Stomach (tissue), 19 donors: ENCODE measurements around the gene C20orf202. TPM values are rescaled to one million over a fixed set of nuclear protein-coding genes. Genes with fewer than 3 reads are reported as not detected.

Experiments
- DNase-seq, 2 donors: peaks; one replicate each; pipeline versions ENCODE4 v3.0.0 to v3.0.0-alpha.2; 2013 to 2019
- H3K27ac ChIP-seq, 5 donors: fragments of 200-600 bp in 4 of 5; sonication (generic) in 4 of 5; one replicate each; pipeline ENCODE4 v1.5.1; 2013 to 2019; ENCODE audit warnings: mild to moderate bottlenecking in 1 of 5, moderate library complexity in 1 of 5
- H3K27me3 ChIP-seq, 3 donors: fragments of 200-600 bp; sonication (generic); one replicate each; pipeline ENCODE4 v1.5.1; 2017 to 2019; ENCODE audit warnings: mixed run types in 1 of 3
- H3K36me3 ChIP-seq, 4 donors: fragments of 200-600 bp; sonication (generic); 1 replicate in 3 of 4; 2 replicates in 1 of 4; pipeline ENCODE4 v1.5.1; 2016 to 2019
- H3K4me1 ChIP-seq, 4 donors: fragments of 200-600 bp; sonication (generic); one replicate each; pipeline ENCODE4 v1.5.1; 2016 to 2019
- H3K4me3 ChIP-seq, 4 donors: fragments of 200-600 bp; sonication (generic) in 3 of 4; one replicate each; pipeline ENCODE4 v1.5.1; 2016 to 2019; ENCODE audit warnings: mild to moderate bottlenecking in 1 of 4
- H3K9me3 ChIP-seq, 4 donors: fragments of 200-600 bp; sonication (generic); one replicate each; pipeline ENCODE4 v1.5.1; 2016 to 2019
- CTCF ChIP-seq, 7 experiments: fragments of 450-650 bp in 4 of 7; fragments of 200-600 bp in 3 of 7; sonication (generic) in 3 of 7; IDR thresholded peaks; one replicate each; pipeline ENCODE4 v1.5.1; 2016 to 2019; ENCODE audit warnings: antibody characterized with exemption in 7 of 7, control low read depth in 2 of 7, mild to moderate bottlenecking in 1 of 7
- EP300 ChIP-seq: sonication (generic); formaldehyde crosslinking; IDR thresholded peaks from one replicate; pipeline ENCODE4 v1.6.1; 2017; ENCODE audit warnings: antibody characterized with exemption
- POLR2A ChIP-seq, 4 donors: fragments of 450-650 bp; IDR thresholded peaks; one replicate each; pipeline ENCODE4 v1.6.1; 2016; ENCODE audit warnings: antibody characterized with exemption in 4 of 4, control low read depth in 2 of 4, mild to moderate bottlenecking in 1 of 4, moderate library complexity in 1 of 4
- POLR2AphosphoS5 ChIP-seq, 3 donors: sonication (generic); formaldehyde crosslinking; IDR thresholded peaks; one replicate each; pipeline ENCODE4 v1.6.1; 2016; ENCODE audit warnings: antibody characterized with exemption in 3 of 3
- WGBS, 5 donors: extraction: QIAGEN DNeasy Blood & Tissue Kit in 3 of 5; methylation state at CpG; one replicate each; pipeline versions ENCODE4 v1.1.5 to v1.1.7; 2013 to 2018; 5-methylcytosine and 5-hydroxymethylcytosine counted together
- intact Hi-C: fragments of 100-400 bp; cut with DNase I; formaldehyde crosslinking; loops from one replicate; pipeline ENCODE4 v1.15.1; 2023; ENCODE audit warnings: low total_unique reads
- long read RNA-seq, 10 donors: transcript quantifications; one replicate each; lab custom pipeline, GENCODE V29; 2026
- polyA plus RNA-seq, 3 donors: library from polyadenylated mRNA; stranded (reverse); fragments of 200-250 nt; gene quantifications; one replicate each; pipeline ENCODE4 v1.2.3, GENCODE V29; 2013
- total RNA-seq, 5 donors: library from RNA; depleted of rRNA; stranded (reverse); fragments of >200 nt; gene quantifications; one replicate each; pipeline versions ENCODE4 v1.1.0 to v1.2.3, GENCODE V29; 2014 to 2016
- donor health status: healthy with polysubstance abuse.
- donor health status: Bipolar disorder and iron deficiency.
- donor health status: healthy.

The C20orf202 gene
- not detected for total RNA-seq
- under 1 TPM in 1 of 3 donors, not detected in 2; 0.05 TPM for polyA plus RNA-seq
- long read RNA-seq, donor 1 = 0 reads
- long read RNA-seq, donor 2 = 0 reads
- long read RNA-seq, donor 3 = 0 reads
- long read RNA-seq, donor 4 = 0 reads
- long read RNA-seq, donor 5 = 0 reads
- long read RNA-seq, donor 6 = 0 reads
- long read RNA-seq, donor 7 = 0 reads
- long read RNA-seq, donor 8 = 0 reads
- long read RNA-seq, donor 9 = 0 reads
- long read RNA-seq, donor 10 = 0 reads

DNA sequence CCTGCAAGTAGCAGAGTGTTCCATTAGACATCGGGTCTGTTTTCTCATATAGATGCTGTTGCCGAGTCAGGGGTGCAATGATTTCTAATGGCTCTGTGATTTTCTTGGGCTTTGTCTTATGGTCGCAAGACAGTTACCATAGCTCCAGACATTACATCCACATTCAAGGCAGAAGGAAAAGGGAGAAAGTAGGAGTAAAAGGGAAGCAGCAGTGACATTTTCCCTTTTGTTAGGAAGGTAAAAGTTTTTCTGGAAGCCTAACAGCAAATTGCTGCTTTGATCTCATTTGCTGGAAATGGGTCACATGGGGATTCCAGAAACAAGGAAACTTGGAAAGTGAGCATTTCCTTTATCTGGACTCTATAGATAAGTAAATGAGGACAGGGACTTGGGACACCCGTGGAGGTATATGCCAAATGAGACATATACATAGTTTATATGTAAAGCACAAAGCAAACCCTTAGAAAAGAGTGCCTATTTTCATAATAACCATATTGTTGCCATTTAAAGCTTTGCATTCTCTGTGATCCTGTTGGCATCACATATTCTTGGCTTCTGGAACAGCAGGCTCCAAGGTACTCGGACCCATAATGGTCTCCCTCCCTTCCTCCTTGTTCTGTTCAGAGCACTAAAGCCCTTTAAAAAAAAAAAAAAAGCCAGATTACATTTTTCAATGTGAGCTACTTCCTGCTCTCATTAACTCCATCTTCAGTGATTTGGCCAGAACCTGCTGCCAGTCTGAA is at the start of gene C20orf202:
C20orf202 (plus strand) TSS at position 693 of the 743 bp plus-strand sequence. CDS start 132 bp downstream, outside the sequence.
- Histone ChIP-seq H3K27ac (no peak within 1 kb of the TSS), H3K4me3 (no peak within 1 kb of the TSS), H3K36me3 (no peaks in the 10 kb centered on the region), H3K9me3 (no peaks in the 10 kb centered on the region), H3K4me1 (no peaks in the 10 kb centered on the region), H3K27me3 (no peaks in the 10 kb centered on the region)
- 61 to 64% (median 64%) methylated on average over 5 of the region's 5 CpGs for WGBS, 5 donors
- intact Hi-C loops = no loop called here
- TF ChIP-seq CTCF (IDR thresholded peaks at IDR 0.05) (no peak), POLR2A (IDR thresholded peaks at IDR 0.05) (no peak), EP300 (no peak), POLR2AphosphoS5 (IDR thresholded peaks at IDR 0.05) (no peak)
- no peak for DNase-seq

GRCh38 chr20:1154226-1154625 is 49.0 kb upstream of the C20orf202 start:
- H3K4me1 ChIP-seq = peaks cover 0 to 18% (median 3%) of the 10 kb centered on the region in 4 donors
- intact Hi-C loops = no loop called here
- H3K27ac ChIP-seq = peak overlapping the region in 1 of 5 donors; percentile 38
- no peaks in the 10 kb centered on the region for H3K9me3 ChIP-seq
- TF ChIP-seq POLR2A (IDR thresholded peaks at IDR 0.05) = no peak
- TF ChIP-seq POLR2AphosphoS5 (IDR thresholded peaks at IDR 0.05) = no peak
- no peak for TF ChIP-seq EP300
- H3K36me3 ChIP-seq = peaks cover 11 to 83% (median 58%) of the 10 kb centered on the region in 4 donors
- DNase-seq = no peak
- no peak overlapping the region for H3K4me3 ChIP-seq
- no peaks in the 10 kb centered on the region for H3K27me3 ChIP-seq

DNA sequence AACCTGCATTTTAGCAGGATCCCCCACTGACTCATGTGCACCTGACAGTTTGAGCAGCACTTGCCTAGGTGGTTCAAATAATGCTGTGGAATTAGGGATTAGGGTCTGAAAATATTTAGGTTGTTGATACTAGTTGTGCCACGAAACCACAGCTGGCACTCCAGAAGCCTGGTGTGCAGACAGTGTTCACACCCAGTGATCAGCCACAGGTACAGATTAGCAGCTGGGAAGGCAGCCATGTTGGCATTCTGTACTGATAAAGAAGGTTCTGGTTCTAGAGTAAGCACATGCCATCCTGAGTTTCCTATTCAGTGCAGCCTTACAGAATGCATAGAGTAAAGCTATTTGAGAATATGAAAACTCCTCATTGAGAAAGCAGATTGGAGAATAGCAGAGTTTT is 48.6 kb upstream of the C20orf202 start:
- intact Hi-C loops = no loop called here
- TF ChIP-seq EP300 = no peak
- TF ChIP-seq POLR2A (IDR thresholded peaks at IDR 0.05) = no peak
- TF ChIP-seq POLR2AphosphoS5 (IDR thresholded peaks at IDR 0.05) = no peak
- TF ChIP-seq CTCF (IDR thresholded peaks at IDR 0.05) = no peak

DNA sequence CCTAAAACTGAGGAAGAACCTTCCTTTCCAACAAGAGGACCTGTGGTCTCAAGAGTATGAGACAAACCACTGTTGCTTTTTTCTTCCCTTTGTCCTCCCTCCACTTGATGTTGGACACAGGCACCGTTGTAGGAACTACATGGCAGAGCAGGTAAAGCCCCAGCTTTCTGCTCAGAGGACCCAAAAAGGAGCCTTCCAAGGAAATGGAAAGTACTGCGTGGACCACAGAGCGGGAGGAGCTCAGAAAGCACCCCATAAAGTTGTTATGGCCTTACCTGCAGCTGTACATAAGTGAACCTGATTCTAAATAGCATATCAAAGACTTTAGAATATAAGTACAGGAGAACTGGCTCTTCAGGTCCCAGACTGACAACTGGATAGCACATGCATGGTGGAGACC is 47.9 kb upstream of the C20orf202 start:
- DNase-seq = no peak
- H3K4me1 ChIP-seq = peaks cover 0 to 10% (median under 1%) of the 10 kb centered on the region in 4 donors
- no peak overlapping the region for H3K4me3 ChIP-seq
- no peaks in the 10 kb centered on the region for H3K27me3 ChIP-seq
- H3K36me3 ChIP-seq = peaks cover 11 to 88% (median 67%) of the 10 kb centered on the region in 4 donors
- 96 to 99% (median 99%) methylated on average over 3 of the region's 3 CpGs for WGBS, 5 donors
- no peak for TF ChIP-seq EP300
- no peak for TF ChIP-seq POLR2A (IDR thresholded peaks at IDR 0.05)
- no peak for TF ChIP-seq CTCF (IDR thresholded peaks at IDR 0.05)
- TF ChIP-seq POLR2AphosphoS5 (IDR thresholded peaks at IDR 0.05) = no peak
- intact Hi-C loops = no loop called here
- H3K9me3 ChIP-seq = no peaks in the 10 kb centered on the region
- H3K27ac ChIP-seq = no peak overlapping the region

More for the DNA sequence above, 48.6 kb upstream of the C20orf202 start:
- Histone ChIP-seq H3K36me3 (peaks cover 11 to 84% (median 61%) of the 10 kb centered on the region in 4 donors), H3K27ac (peak overlapping the region in 1 of 5 donors; percentile 38), H3K4me1 (peaks cover 0 to 16% (median 3%) of the 10 kb centered on the region in 4 donors), H3K9me3 (no peaks in the 10 kb centered on the region), H3K27me3 (no peaks in the 10 kb centered on the region), H3K4me3 (no peak overlapping the region)
- WGBS, 5 donors = 67 to 88% (median 69%) methylated on average over 1 of the region's 1 CpG
- no peak for DNase-seq
